HCT116 (cell line): ENCODE measurements around the gene ZNF521. TPM values are rescaled to one million over a fixed set of nuclear protein-coding genes. Genes with fewer than 3 reads are reported as not detected.

ENCODE experiments used
- ATAC-seq: fragments of 200-7000 bp; cut with Tn5 transposase; 2 replicates; pipeline ENCODE4 v1.9.1; 2020; ENCODE audit warnings: mild to moderate bottlenecking, moderate library complexity
- BruUV-seq: library from RNA; stranded (reverse); fragments of 400-500 nt; replicated peaks from 2 replicates; lab custom pipeline; 2021; lab: Mats Ljungman, UMichigan
- CTCF ChIA-PET: fragments of 300-600 bp; sonication (Branson Sonifier 250); formaldehyde crosslinking; loops from one replicate; lab custom pipeline; 2021; ENCODE audit warnings: antibody characterized with exemption; lab: Charles Lee
- POLR2A ChIA-PET: fragments of 300-600, 350-600 bp; sonication (Branson Sonifier 250); formaldehyde crosslinking; loops from one replicate; lab custom pipeline; 2021; ENCODE audit warnings: antibody characterized with exemption; lab: Charles Lee
- RAD21 ChIA-PET, 2 experiments: fragments of 300-600 bp; sonication (Branson Sonifier 250); formaldehyde crosslinking; loops; one replicate each; lab custom pipeline; 2023; ENCODE audit warnings: low total read pairs in 2 of 2; ENCODE audit not compliant: uncharacterized antibody in 2 of 2, unreplicated experiment in 2 of 2, low non-redundant PET in 1 of 2; lab: Charles Lee
- DNase-seq: peaks from one replicate; pipeline ENCODE4 v3.0.0-alpha.2; 2010; ENCODE audit warnings: low read depth, low spot score
- H2AFZ ChIP-seq: fragments of 200-600 bp; shearing (Covaris generic), sonication (generic); 2 replicates; pipeline ENCODE4 v1.6.1; 2017; ENCODE audit warnings: low read depth, mixed run types, mixed read lengths, antibody characterized with exemption, low read length; ENCODE audit not compliant: poor library complexity, severe bottlenecking
- H3K27ac ChIP-seq: 2 replicates; pipeline ENCODE4 v1.5.1; 2012; ENCODE audit warnings: low read depth, low read length
- H3K27me3 ChIP-seq: fragments of 200-600 bp; sonication (generic); 2 replicates; pipeline ENCODE4 v1.6.1; 2016; ENCODE audit warnings: mixed run types, low read length, mixed read lengths; ENCODE audit not compliant: insufficient read depth
- H3K36me3 ChIP-seq, 2 experiments: fragments of 200-500 bp in 1 of 2; fragments of 200-600 bp in 1 of 2; sonication (Bioruptor generic) in 1 of 2; sonication (generic) in 1 of 2; 2 replicates each; pipeline versions ENCODE4 v1.5.1 to v1.6.1; 2014 to 2016; ENCODE audit warnings: low read length in 2 of 2, inconsistent platforms in 1 of 2, mixed read lengths in 1 of 2, mixed run types in 1 of 2; ENCODE audit not compliant: insufficient read depth in 2 of 2, control insufficient read depth in 1 of 2
- H3K4me1 ChIP-seq, 2 experiments: fragments of 200-600 bp in 1 of 2; sonication (generic) in 1 of 2; 2 replicates each; pipeline versions ENCODE4 v1.5.1 to v1.6.1; 2012 to 2017; ENCODE audit warnings: low read length in 2 of 2, inconsistent platforms in 1 of 2, mild to moderate bottlenecking in 1 of 2, mixed read lengths in 1 of 2, mixed run types in 1 of 2, moderate library complexity in 1 of 2; ENCODE audit not compliant: insufficient read depth in 2 of 2, control insufficient read depth in 1 of 2
- H3K4me2 ChIP-seq: fragments of 200-600 bp; sonication (generic); 2 replicates; pipeline ENCODE4 v1.6.1; 2017; ENCODE audit warnings: mixed run types, low read length, mixed read lengths
- H3K4me3 ChIP-seq, 2 experiments: fragments of 200-600 bp in 1 of 2; sonication (generic) in 1 of 2; replicated peaks in 1 of 2; 2 replicates each; pipeline ENCODE4 v1.5.1; 2011 to 2016; ENCODE audit warnings: low read length in 2 of 2, control low read depth in 1 of 2, low read depth in 1 of 2, mild to moderate bottlenecking in 1 of 2, mixed read lengths in 1 of 2, mixed run types in 1 of 2
- H3K79me2 ChIP-seq: fragments of 200-600 bp; sonication (generic); 2 replicates; pipeline ENCODE4 v1.6.1; 2017; ENCODE audit warnings: mild to moderate bottlenecking, mixed run types, low read length, moderate library complexity, mixed read lengths; ENCODE audit not compliant: insufficient read depth
- H3K9ac ChIP-seq: fragments of 200-600 bp; sonication (generic); 2 replicates; pipeline ENCODE4 v1.6.1; 2016; ENCODE audit warnings: low read length, mixed read lengths
- H3K9me2 ChIP-seq: fragments of 200-600 bp; sonication (generic), shearing (Covaris generic); 2 replicates; pipeline ENCODE4 v1.6.1; 2017; ENCODE audit warnings: mixed run types, mild to moderate bottlenecking, moderate library complexity; ENCODE audit not compliant: insufficient read depth
- H3K9me3 ChIP-seq, 2 experiments: fragments of 200-500 bp in 1 of 2; fragments of 200-600 bp in 1 of 2; sonication (Bioruptor generic) in 1 of 2; sonication (generic) in 1 of 2; 2 replicates each; pipeline ENCODE4 v1.6.1; 2014 to 2017; ENCODE audit warnings: low read length in 2 of 2, mixed read lengths in 2 of 2, inconsistent platforms in 1 of 2, low read depth in 1 of 2, mild to moderate bottlenecking in 1 of 2, mixed run types in 1 of 2, moderate library complexity in 1 of 2; ENCODE audit not compliant: control insufficient read depth in 1 of 2, insufficient read depth in 1 of 2
- H4K20me1 ChIP-seq: fragments of 200-600 bp; sonication (generic), shearing (Covaris generic); 2 replicates; pipeline ENCODE4 v1.6.1; 2017; ENCODE audit warnings: mixed run types, mild to moderate bottlenecking, moderate library complexity; ENCODE audit not compliant: insufficient read depth
- CBX3 ChIP-seq: IDR thresholded peaks from 2 replicates; pipeline ENCODE4 v1.6.1; 2012; ENCODE audit warnings: low read depth
- CEBPB ChIP-seq: IDR thresholded peaks from 2 replicates; pipeline ENCODE4 v1.6.1; 2012; ENCODE audit warnings: low read depth
- ELF1 ChIP-seq: IDR thresholded peaks from 2 replicates; pipeline ENCODE4 v1.6.1; 2012; ENCODE audit warnings: low read depth, borderline replicate concordance
- EZH2 ChIP-seq: fragments of 200-600 bp; sonication (generic); IDR thresholded peaks from 2 replicates; pipeline ENCODE4 v1.6.1; 2017; ENCODE audit warnings: antibody characterized with exemption, mixed run types
- EZH2phosphoT487 ChIP-seq: fragments of 200-600 bp; IDR thresholded peaks from 2 replicates; pipeline ENCODE4 v1.6.1; 2018; ENCODE audit warnings: antibody characterized with exemption, borderline replicate concordance
- FOSL1 ChIP-seq: IDR thresholded peaks from 2 replicates; pipeline ENCODE4 v1.6.1; 2012; ENCODE audit warnings: low read depth
- JUND ChIP-seq: IDR thresholded peaks from 2 replicates; pipeline ENCODE4 v1.6.1; 2012
- POLR2A ChIP-seq: IDR thresholded peaks from 2 replicates; pipeline ENCODE4 v1.7.0; 2011; ENCODE audit warnings: borderline replicate concordance; ENCODE audit not compliant: insufficient read depth, insufficient read length; ENCODE audit errors: extremely low read depth
- POLR2AphosphoS5 ChIP-seq: IDR thresholded peaks from 2 replicates; pipeline ENCODE4 v1.6.1; 2011; ENCODE audit warnings: mild to moderate bottlenecking, low read depth, low read length, moderate library complexity
- RAD21 ChIP-seq: IDR thresholded peaks from 2 replicates; pipeline ENCODE4 v1.6.1; 2012; ENCODE audit warnings: low read depth, mild to moderate bottlenecking
- SP1 ChIP-seq: IDR thresholded peaks from 2 replicates; pipeline ENCODE4 v1.6.1; 2012; ENCODE audit warnings: low read depth
- SRF ChIP-seq: IDR thresholded peaks from 2 replicates; pipeline ENCODE4 v1.6.1; 2012; ENCODE audit warnings: low read depth
- YY1 ChIP-seq: IDR thresholded peaks from 2 replicates; pipeline ENCODE4 v1.6.1; 2011; ENCODE audit warnings: low read length, low read depth, moderate library complexity, mild to moderate bottlenecking; ENCODE audit not compliant: insufficient replicate concordance; ENCODE audit errors: extremely low read depth
- ZFX ChIP-seq: fragments of 450-650 bp; IDR thresholded peaks from 2 replicates; pipeline ENCODE4 v1.6.1; 2017
- ZNF274 ChIP-seq: fragments of 200-500 bp; sonication (Bioruptor generic); IDR thresholded peaks from 2 replicates; pipeline ENCODE4 v1.6.1; 2014; ENCODE audit warnings: mild to moderate bottlenecking, low read depth, low read length, inconsistent platforms
- intact Hi-C: fragments of 100-400 bp; cut with micrococcal nuclease; formaldehyde crosslinking; loops from 2 replicates; pipeline ENCODE4 v1.10.0; 2022
- total RNA-seq: library from RNA; stranded (reverse); gene quantifications from one replicate; pipeline ENCODE4 v1.2.1, GENCODE V29; 2021; ENCODE audit not compliant: unreplicated experiment
- TF ChIP-seq, protein P1 (sequence below): IDR thresholded peaks from 2 replicates; pipeline ENCODE4 v1.6.1; 2011; ENCODE audit warnings: mild to moderate bottlenecking, low read length, moderate library complexity; ENCODE audit not compliant: insufficient replicate concordance; ENCODE audit errors: extremely low read depth
- TF ChIP-seq, protein P2 (sequence below): IDR thresholded peaks from 2 replicates; pipeline ENCODE4 v1.6.1; 2012; ENCODE audit warnings: low read depth
- TF ChIP-seq, protein P3 (sequence below): IDR thresholded peaks from 2 replicates; pipeline ENCODE4 v1.6.1; 2012
- TF ChIP-seq, protein P4 (sequence below): IDR thresholded peaks from 2 replicates; pipeline ENCODE4 v1.6.1; 2012

Gene ZNF521
- total RNA-seq, 1 experiment from 2014 or later: 0.10 TPM

DNA sequence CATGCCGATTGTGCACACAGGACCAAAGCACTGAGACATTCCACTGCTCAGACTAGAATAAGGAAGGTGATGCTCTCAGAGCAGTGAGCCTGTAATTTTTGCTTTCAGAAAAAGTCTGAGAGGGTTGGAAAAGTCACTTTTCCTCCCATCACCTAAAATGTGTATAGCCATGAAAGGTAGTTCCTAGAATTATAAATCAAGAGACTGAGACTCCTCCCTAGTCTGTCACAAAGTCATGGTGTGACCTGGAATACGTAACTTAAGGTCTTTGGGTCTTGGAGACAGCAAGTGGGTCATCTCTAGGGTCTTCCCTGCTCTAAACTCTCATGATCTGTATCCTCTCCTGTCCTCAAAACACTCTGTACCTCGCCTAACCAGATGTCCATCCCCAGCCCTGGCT, 16.9 kb downstream of the ZNF521 start:
- Histone ChIP-seq H3K9me3 (no peaks in the 10 kb centered on the region), H3K27me3 (peaks cover 8% of the 10 kb centered on the region; the same call in 1 of the 2 replicates), H3K79me2 (no peaks in the 10 kb centered on the region), H3K9me2 (no peaks in the 10 kb centered on the region), H2AFZ (no peak overlapping the region), H3K4me1 (no peaks in the 10 kb centered on the region), H3K9ac (no peak overlapping the region)
- intact Hi-C loops: no loop called here
- POLR2A ChIA-PET: no interaction called here
- CTCF ChIA-PET: no interaction called here
- no peak for DNase-seq
- no peak for TF ChIP-seq FOSL1
- TF ChIP-seq, protein P1, sequence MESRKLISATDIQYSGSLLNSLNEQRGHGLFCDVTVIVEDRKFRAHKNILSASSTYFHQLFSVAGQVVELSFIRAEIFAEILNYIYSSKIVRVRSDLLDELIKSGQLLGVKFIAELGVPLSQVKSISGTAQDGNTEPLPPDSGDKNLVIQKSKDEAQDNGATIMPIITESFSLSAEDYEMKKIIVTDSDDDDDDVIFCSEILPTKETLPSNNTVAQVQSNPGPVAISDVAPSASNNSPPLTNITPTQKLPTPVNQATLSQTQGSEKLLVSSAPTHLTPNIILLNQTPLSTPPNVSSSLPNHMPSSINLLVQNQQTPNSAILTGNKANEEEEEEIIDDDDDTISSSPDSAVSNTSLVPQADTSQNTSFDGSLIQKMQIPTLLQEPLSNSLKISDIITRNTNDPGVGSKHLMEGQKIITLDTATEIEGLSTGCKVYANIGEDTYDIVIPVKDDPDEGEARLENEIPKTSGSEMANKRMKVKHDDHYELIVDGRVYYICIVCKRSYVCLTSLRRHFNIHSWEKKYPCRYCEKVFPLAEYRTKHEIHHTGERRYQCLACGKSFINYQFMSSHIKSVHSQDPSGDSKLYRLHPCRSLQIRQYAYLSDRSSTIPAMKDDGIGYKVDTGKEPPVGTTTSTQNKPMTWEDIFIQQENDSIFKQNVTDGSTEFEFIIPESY: no peak
- no peak for TF ChIP-seq YY1
- TF ChIP-seq POLR2A: no peak
- TF ChIP-seq, protein P2, sequence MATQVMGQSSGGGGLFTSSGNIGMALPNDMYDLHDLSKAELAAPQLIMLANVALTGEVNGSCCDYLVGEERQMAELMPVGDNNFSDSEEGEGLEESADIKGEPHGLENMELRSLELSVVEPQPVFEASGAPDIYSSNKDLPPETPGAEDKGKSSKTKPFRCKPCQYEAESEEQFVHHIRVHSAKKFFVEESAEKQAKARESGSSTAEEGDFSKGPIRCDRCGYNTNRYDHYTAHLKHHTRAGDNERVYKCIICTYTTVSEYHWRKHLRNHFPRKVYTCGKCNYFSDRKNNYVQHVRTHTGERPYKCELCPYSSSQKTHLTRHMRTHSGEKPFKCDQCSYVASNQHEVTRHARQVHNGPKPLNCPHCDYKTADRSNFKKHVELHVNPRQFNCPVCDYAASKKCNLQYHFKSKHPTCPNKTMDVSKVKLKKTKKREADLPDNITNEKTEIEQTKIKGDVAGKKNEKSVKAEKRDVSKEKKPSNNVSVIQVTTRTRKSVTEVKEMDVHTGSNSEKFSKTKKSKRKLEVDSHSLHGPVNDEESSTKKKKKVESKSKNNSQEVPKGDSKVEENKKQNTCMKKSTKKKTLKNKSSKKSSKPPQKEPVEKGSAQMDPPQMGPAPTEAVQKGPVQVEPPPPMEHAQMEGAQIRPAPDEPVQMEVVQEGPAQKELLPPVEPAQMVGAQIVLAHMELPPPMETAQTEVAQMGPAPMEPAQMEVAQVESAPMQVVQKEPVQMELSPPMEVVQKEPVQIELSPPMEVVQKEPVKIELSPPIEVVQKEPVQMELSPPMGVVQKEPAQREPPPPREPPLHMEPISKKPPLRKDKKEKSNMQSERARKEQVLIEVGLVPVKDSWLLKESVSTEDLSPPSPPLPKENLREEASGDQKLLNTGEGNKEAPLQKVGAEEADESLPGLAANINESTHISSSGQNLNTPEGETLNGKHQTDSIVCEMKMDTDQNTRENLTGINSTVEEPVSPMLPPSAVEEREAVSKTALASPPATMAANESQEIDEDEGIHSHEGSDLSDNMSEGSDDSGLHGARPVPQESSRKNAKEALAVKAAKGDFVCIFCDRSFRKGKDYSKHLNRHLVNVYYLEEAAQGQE: no peak
- TF ChIP-seq, protein P3, sequence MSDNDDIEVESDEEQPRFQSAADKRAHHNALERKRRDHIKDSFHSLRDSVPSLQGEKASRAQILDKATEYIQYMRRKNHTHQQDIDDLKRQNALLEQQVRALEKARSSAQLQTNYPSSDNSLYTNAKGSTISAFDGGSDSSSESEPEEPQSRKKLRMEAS: no peak
- TF ChIP-seq JUND: no peak
- TF ChIP-seq SP1: no peak
- TF ChIP-seq EZH2phosphoT487: no peak
- TF ChIP-seq CEBPB: no peak
- no peak for TF ChIP-seq ELF1
- TF ChIP-seq RAD21: no peak
- TF ChIP-seq CBX3: no peak
- no peak for TF ChIP-seq ZNF274
- TF ChIP-seq, protein P4, sequence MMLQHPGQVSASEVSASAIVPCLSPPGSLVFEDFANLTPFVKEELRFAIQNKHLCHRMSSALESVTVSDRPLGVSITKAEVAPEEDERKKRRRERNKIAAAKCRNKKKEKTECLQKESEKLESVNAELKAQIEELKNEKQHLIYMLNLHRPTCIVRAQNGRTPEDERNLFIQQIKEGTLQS: no peak
- no peak for TF ChIP-seq POLR2AphosphoS5
- TF ChIP-seq ZFX: no peak
- no peak for TF ChIP-seq SRF
- TF ChIP-seq EZH2: no peak
- TF ChIP-seq, all 23 proteins: peak for 0
- Histone ChIP-seq H3K4me3 (no peak overlapping the region), H3K27ac (no peak overlapping the region), H3K4me2 (no peak overlapping the region), H4K20me1 (no peaks in the 10 kb centered on the region), H3K36me3 (no peaks in the 10 kb centered on the region)
- ATAC-seq: no peak
- no TSS peak for BruUV-seq
- RAD21 ChIA-PET: no interaction called here
